Keratinocyte (primary cell): Measurements from ENCODE around the gene SLC25A10. TPM values are rescaled to one million over a fixed set of nuclear protein-coding genes. Genes with fewer than 3 reads are reported as not detected.

Source experiments
- DNase-seq: peaks from one replicate; pipeline ENCODE4 v3.0.0-alpha.2; 2011; ENCODE audit warnings: low read depth, missing footprints, low spot score
- FAIRE-seq: peaks from 2 replicates; lab custom pipeline; 2011; peaks lifted over from hg19 to GRCh38; lab: Jason Lieb, UNC
- H2AFZ ChIP-seq: 2 replicates; pipeline ENCODE4 v1.6.0; 2012; ENCODE audit warnings: low read length, control low read depth, inconsistent platforms; ENCODE audit not compliant: control insufficient read depth
- H3K27ac ChIP-seq: 2 replicates; pipeline ENCODE4 v1.5.1; 2011; ENCODE audit warnings: low read length; ENCODE audit not compliant: control insufficient read depth, insufficient read depth
- H3K27me3 ChIP-seq: 3 replicates; pipeline ENCODE4 v1.6.0; 2011; ENCODE audit warnings: low read length; ENCODE audit not compliant: control insufficient read depth, insufficient read depth; ENCODE audit errors: extremely low read depth
- H3K36me3 ChIP-seq, 2 experiments: 2 replicates in 1 of 2; 3 replicates in 1 of 2; pipeline ENCODE4 v1.5.1; 2011; ENCODE audit warnings: low read length in 2 of 2, mild to moderate bottlenecking in 1 of 2; ENCODE audit not compliant: control insufficient read depth in 2 of 2, insufficient read depth in 2 of 2; ENCODE audit errors: extremely low read depth in 1 of 2
- H3K4me1 ChIP-seq: 3 replicates; pipeline ENCODE4 v1.5.1; 2011; ENCODE audit warnings: low read length; ENCODE audit not compliant: control insufficient read depth, insufficient read depth; ENCODE audit errors: extremely low read depth
- H3K4me2 ChIP-seq: 3 replicates; pipeline ENCODE4 v1.6.0; 2011; ENCODE audit warnings: low read depth, low read length; ENCODE audit not compliant: control insufficient read depth, insufficient read depth; ENCODE audit errors: extremely low read depth
- H3K4me3 ChIP-seq, 3 experiments: fragments of 200-600 bp in 1 of 3; sonication (generic) in 1 of 3; 2 replicates in 2 of 3; 3 replicates in 1 of 3; pipeline ENCODE4 v1.5.1; 2011 to 2016; ENCODE audit warnings: low read length in 3 of 3, mild to moderate bottlenecking in 3 of 3, control low read depth in 2 of 3, inconsistent platforms in 1 of 3, low read depth in 1 of 3, mixed read lengths in 1 of 3, mixed run types in 1 of 3, moderate library complexity in 1 of 3; ENCODE audit not compliant: control insufficient read depth in 2 of 3, insufficient read depth in 2 of 3; ENCODE audit errors: extremely low read depth in 1 of 3
- H3K79me2 ChIP-seq: 2 replicates; pipeline ENCODE4 v1.6.0; 2012; ENCODE audit warnings: low read length; ENCODE audit not compliant: control insufficient read depth, insufficient read depth
- H3K9ac ChIP-seq: 3 replicates; pipeline ENCODE4 v1.6.0; 2011; ENCODE audit warnings: low read length; ENCODE audit not compliant: control insufficient read depth, insufficient read depth; ENCODE audit errors: extremely low read depth
- H3K9me1 ChIP-seq: 3 replicates; pipeline ENCODE4 v1.6.0; 2011; ENCODE audit warnings: low read length; ENCODE audit not compliant: control insufficient read depth, insufficient read depth; ENCODE audit errors: extremely low read depth
- H3K9me3 ChIP-seq: 2 replicates; pipeline ENCODE4 v1.5.1; 2012; ENCODE audit warnings: low read depth, low read length; ENCODE audit not compliant: control insufficient read depth
- H4K20me1 ChIP-seq: 3 replicates; pipeline ENCODE4 v1.6.0; 2011; ENCODE audit warnings: low read length; ENCODE audit not compliant: control insufficient read depth, insufficient read depth; ENCODE audit errors: extremely low read depth
- EZH2 ChIP-seq: IDR thresholded peaks from one replicate; pipeline ENCODE4 v1.6.1; 2012; ENCODE audit warnings: inconsistent platforms, mild to moderate bottlenecking, low read length, moderate library complexity
- dilution Hi-C: fragments of 300-500 bp; cut with MboI; formaldehyde crosslinking; loops from one replicate; pipeline ENCODE4 v1.7.0; 2020; ENCODE audit warnings: low sequenced_read_pairs; ENCODE audit not compliant: extremely low pct_ligation_motif_present
- polyA plus RNA-seq, 5 experiments: library from polyadenylated mRNA; depleted of rRNA in 3 of 5; stranded (reverse) in 3 of 5; stranded (forward) in 1 of 5; unstranded in 1 of 5; fragments of >200 nt; gene quantifications; 1 replicate in 1 of 5; 2 replicates in 3 of 5; 3 replicates in 1 of 5; pipeline versions ENCODE4 v1.2.1 to v1.2.3, GENCODE V29; 2011 to 2012; ENCODE audit warnings: missing spikeins in 2 of 5, low read depth in 1 of 5, low replicate concordance in 1 of 5
- TF ChIP-seq, protein P1 (sequence below), 3 experiments: IDR thresholded peaks in 1 of 3; conservative IDR thresholded peaks in 1 of 3; optimal IDR thresholded peaks in 1 of 3; 2 replicates in 2 of 3; 3 replicates in 1 of 3; pipeline versions ENCODE3 to v1.5.1; 2011; ENCODE audit warnings: low read length in 3 of 3, mild to moderate bottlenecking in 3 of 3, moderate library complexity in 2 of 3, control low read depth in 1 of 3, inconsistent platforms in 1 of 3; ENCODE audit not compliant: insufficient read depth in 2 of 3; ENCODE audit errors: extremely low read depth in 1 of 3

The SLC25A10 gene
- polyA plus RNA-seq, 1 donor (not counting 4 experiments of a cell fraction or from before 2014, with no cell fraction given): 12.7 TPM

DNA sequence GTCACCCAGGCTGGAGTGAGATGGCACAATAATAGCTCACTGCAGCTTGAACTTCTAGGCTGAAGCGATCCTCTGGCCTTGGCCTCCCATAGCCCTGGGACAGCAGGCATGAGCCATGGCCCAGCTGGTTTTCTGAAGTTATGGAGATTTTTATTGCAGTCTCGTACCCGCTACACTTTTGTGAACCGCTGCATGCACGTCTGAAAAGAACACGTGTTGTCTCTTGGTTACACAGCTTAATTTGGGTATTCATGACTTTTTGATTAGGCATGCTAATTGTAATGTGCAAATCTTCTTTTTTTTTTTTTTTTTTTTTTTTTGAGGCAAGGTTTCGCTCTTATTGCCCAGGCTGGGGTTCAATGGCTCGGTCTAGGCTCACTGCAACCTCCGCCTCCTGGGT lies 13.4 kb downstream of the SLC25A10 start:
- no peaks in the 10 kb centered on the region for H4K20me1 ChIP-seq
- dilution Hi-C loops: no loop called here
- H3K4me3 ChIP-seq: no peak overlapping the region
- no peak overlapping the region for H3K27ac ChIP-seq
- TF ChIP-seq, protein P1, sequence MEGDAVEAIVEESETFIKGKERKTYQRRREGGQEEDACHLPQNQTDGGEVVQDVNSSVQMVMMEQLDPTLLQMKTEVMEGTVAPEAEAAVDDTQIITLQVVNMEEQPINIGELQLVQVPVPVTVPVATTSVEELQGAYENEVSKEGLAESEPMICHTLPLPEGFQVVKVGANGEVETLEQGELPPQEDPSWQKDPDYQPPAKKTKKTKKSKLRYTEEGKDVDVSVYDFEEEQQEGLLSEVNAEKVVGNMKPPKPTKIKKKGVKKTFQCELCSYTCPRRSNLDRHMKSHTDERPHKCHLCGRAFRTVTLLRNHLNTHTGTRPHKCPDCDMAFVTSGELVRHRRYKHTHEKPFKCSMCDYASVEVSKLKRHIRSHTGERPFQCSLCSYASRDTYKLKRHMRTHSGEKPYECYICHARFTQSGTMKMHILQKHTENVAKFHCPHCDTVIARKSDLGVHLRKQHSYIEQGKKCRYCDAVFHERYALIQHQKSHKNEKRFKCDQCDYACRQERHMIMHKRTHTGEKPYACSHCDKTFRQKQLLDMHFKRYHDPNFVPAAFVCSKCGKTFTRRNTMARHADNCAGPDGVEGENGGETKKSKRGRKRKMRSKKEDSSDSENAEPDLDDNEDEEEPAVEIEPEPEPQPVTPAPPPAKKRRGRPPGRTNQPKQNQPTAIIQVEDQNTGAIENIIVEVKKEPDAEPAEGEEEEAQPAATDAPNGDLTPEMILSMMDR (optimal IDR thresholded peaks at IDR 0.05 in 1 of 3, IDR thresholded peaks at IDR 0.05 in 1 of 3, conservative IDR thresholded peaks at IDR 0.05 in 1 of 3; ENCODE audit: extremely low read depth in 1 of 3, insufficient read depth in 2 of 3, low read length in 3 of 3): no peak
- TF ChIP-seq EZH2: no peak
- no peak overlapping the region for H2AFZ ChIP-seq
- no peaks in the 10 kb centered on the region for H3K36me3 ChIP-seq
- DNase-seq (no peak), FAIRE-seq (no peak)
- H3K27me3 ChIP-seq: no peaks in the 10 kb centered on the region
- H3K4me1 ChIP-seq: peaks cover 27% of the 10 kb centered on the region
- H3K9me1 ChIP-seq: no peaks in the 10 kb centered on the region
- no peak overlapping the region for H3K9ac ChIP-seq
- H3K4me2 ChIP-seq: no peak overlapping the region
- no peaks in the 10 kb centered on the region for H3K9me3 ChIP-seq
- no peaks in the 10 kb centered on the region for H3K79me2 ChIP-seq

DNA sequence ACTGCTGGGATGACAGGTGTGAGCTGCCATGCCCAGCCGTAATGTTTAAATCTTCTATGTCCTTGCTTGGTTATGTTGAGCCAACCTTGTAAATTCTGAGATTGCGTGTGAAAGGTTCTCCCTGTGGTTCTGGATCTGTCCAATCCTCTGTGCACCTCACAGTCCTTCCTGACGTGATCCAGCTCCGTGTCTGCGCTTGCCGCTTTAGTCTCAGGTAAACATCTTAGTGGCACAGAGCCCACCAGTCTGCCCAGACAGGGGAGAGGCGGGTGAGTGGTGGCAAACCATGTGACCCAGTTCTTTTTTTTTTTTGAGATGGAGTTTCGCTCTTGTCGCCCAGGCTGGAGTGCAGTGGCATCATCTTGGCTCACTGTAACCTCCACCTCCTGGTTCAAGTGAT lies 13.9 kb downstream of the SLC25A10 start:
- Histone ChIP-seq H3K27ac (no peak overlapping the region), H3K4me2 (no peak overlapping the region), H3K79me2 (no peaks in the 10 kb centered on the region), H3K9me3 (no peaks in the 10 kb centered on the region), H4K20me1 (no peaks in the 10 kb centered on the region), H3K36me3 (no peaks in the 10 kb centered on the region), H3K4me3 (no peak overlapping the region), H3K27me3 (no peaks in the 10 kb centered on the region), H3K9ac (no peak overlapping the region), H3K4me1 (peaks cover 28% of the 10 kb centered on the region), H2AFZ (no peak overlapping the region), H3K9me1 (no peaks in the 10 kb centered on the region)
- dilution Hi-C loops: no loop called here
- DNase-seq: no peak
- no peak for FAIRE-seq
- no peak for TF ChIP-seq EZH2
- TF ChIP-seq, protein P1 (optimal IDR thresholded peaks at IDR 0.05 in 1 of 3, IDR thresholded peaks at IDR 0.05 in 1 of 3, conservative IDR thresholded peaks at IDR 0.05 in 1 of 3; ENCODE audit: extremely low read depth in 1 of 3, insufficient read depth in 2 of 3, low read length in 3 of 3): no peak
